Measurements from ENCODE around the gene CDH7.

CDH7 gene

DNA sequence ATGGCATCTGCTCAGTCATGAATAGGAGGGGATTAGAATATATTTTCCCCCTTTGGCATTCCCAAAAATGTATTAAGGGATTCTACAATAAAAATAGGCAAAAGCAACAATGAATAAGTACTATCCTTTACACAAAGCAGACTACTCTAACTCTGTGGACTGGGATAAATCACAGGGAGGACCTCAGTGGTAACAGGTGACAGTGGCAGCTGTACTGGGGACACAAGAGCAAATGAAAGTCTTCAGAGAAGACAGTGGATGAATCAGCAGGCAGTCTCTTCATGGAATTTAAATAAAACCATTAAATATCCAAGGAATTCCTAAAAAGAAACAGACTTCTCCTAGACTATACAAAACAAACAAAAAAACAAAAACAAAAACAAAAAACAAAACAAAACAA is 4.8 kb downstream of the CDH7 start:
- peak overlapping the region; percentile 99; the same call in 1 of the 2 replicates for H2AFZ ChIP-seq (ENCODE audit: low read depth, low read length)
- TF ChIP-seq, protein P1, sequence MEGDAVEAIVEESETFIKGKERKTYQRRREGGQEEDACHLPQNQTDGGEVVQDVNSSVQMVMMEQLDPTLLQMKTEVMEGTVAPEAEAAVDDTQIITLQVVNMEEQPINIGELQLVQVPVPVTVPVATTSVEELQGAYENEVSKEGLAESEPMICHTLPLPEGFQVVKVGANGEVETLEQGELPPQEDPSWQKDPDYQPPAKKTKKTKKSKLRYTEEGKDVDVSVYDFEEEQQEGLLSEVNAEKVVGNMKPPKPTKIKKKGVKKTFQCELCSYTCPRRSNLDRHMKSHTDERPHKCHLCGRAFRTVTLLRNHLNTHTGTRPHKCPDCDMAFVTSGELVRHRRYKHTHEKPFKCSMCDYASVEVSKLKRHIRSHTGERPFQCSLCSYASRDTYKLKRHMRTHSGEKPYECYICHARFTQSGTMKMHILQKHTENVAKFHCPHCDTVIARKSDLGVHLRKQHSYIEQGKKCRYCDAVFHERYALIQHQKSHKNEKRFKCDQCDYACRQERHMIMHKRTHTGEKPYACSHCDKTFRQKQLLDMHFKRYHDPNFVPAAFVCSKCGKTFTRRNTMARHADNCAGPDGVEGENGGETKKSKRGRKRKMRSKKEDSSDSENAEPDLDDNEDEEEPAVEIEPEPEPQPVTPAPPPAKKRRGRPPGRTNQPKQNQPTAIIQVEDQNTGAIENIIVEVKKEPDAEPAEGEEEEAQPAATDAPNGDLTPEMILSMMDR (IDR thresholded peaks at IDR 0.05; ENCODE audit: low read depth, low read length) = no peak
- no peak for TF ChIP-seq EZH2phosphoT487 (IDR thresholded peaks at IDR 0.05; ENCODE audit: low read depth)

DNA sequence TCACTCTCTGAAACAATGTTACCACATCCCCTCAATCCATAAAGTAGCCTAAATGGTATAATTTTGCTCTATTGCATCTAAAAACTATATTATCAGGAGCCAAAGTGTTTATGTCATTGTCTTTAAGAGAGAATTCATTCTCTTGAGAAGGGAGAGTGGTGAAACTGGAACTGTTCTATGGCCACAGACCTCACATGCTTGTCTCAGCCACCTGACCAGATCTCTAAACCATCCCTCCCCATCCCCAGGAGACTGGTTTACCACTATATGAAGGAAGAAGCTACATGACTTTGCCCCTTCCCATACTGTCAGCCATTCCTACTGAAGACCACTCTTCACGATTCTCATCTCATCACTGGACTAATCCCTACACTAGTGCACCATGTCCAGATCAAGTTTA is 9.6 kb downstream of the CDH7 start:
- H3K36me3 ChIP-seq (replicated peaks; ENCODE audit: low read depth, low read length) = peaks cover 9% of the 10 kb centered on the region

More for the DNA sequence above, 4.8 kb downstream of the CDH7 start:
- Histone ChIP-seq H3K4me1 (ENCODE audit: low read length) (peaks cover 43% of the 10 kb centered on the region), H3K27me3 (ENCODE audit: low read depth, low read length) (no peaks in the 10 kb centered on the region), H3K4me2 (ENCODE audit: low read length) (no peak overlapping the region), H4K20me1 (ENCODE audit: insufficient read depth, low read length) (no peaks in the 10 kb centered on the region), H3K9ac (ENCODE audit: low read length) (no peak overlapping the region), H3K79me2 (ENCODE audit: low read length) (no peaks in the 10 kb centered on the region), H3K9me3 (ENCODE audit: insufficient read depth, low read length) (0 out of 2 replicates have a peak, but pooled peaks cover 5% of the 10 kb centered on the region), H3K27ac (ENCODE audit: low read length) (no peak overlapping the region), H3K36me3 (replicated peaks; ENCODE audit: low read depth, low read length) (peaks cover 3% of the 10 kb centered on the region), H3K4me3 (ENCODE audit: low read length) (no peak overlapping the region)

DNA sequence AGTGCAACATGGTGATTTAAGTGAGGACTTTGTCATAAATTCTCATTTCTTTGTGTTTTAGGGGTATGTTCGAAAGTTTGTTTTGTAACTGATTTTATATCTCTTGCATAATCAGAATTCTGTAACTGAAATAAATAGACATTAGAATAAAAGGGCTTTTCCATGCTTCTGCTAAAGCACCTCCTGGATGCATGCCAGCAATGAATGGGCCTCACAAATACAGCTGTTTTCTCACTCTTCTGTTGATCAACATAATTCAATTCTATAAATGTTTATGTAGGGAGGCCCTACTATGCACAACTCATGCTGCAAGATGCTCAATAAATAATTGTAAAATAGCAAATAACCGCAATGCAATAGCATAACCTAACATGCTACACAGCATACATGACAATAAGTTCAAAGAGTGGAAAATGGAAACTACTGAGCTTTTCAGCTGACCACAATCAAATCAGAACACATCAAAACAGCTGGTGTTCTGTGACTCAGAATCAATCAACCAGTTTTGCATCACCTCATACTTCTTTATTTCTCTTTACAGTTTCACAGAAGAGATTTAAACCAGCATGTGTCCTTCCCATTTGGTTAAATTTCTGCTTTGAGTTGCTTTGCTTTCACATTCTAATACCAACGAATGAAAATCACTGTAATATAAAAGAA is 11.0 kb downstream of the CDH7 start:
- no peaks in the 10 kb centered on the region for H3K9me3 ChIP-seq (ENCODE audit: insufficient read depth, low read length)
- H3K4me2 ChIP-seq (ENCODE audit: low read length) = 0 out of 2 replicates have a peak overlapping the region, but pooled peaks have one; percentile 3
- peaks cover 9% of the 10 kb centered on the region for H3K36me3 ChIP-seq (replicated peaks; ENCODE audit: low read depth, low read length)
- no peaks in the 10 kb centered on the region for H3K79me2 ChIP-seq (ENCODE audit: low read length)
- no peaks in the 10 kb centered on the region for H3K27me3 ChIP-seq (ENCODE audit: low read depth, low read length)
- H4K20me1 ChIP-seq (ENCODE audit: insufficient read depth, low read length) = no peaks in the 10 kb centered on the region
- H3K27ac ChIP-seq (ENCODE audit: low read length) = 0 out of 2 replicates have a peak overlapping the region, but pooled peaks have one; percentile 2
- TF ChIP-seq, protein P1 (IDR thresholded peaks at IDR 0.05; ENCODE audit: low read depth, low read length) = no peak
- TF ChIP-seq EZH2phosphoT487 (IDR thresholded peaks at IDR 0.05; ENCODE audit: low read depth) = no peak
- peaks cover 25% of the 10 kb centered on the region for H3K4me1 ChIP-seq (ENCODE audit: low read length)
- no peak overlapping the region for H3K4me3 ChIP-seq (ENCODE audit: low read length)
- H3K9ac ChIP-seq (ENCODE audit: low read length) = no peak overlapping the region
- no peak overlapping the region for H2AFZ ChIP-seq (ENCODE audit: low read depth, low read length)

More for the DNA sequence above, 9.6 kb downstream of the CDH7 start:
- H3K27ac ChIP-seq (ENCODE audit: low read length) = no peak overlapping the region
- H3K27me3 ChIP-seq (ENCODE audit: low read depth, low read length) = no peaks in the 10 kb centered on the region
- no peak overlapping the region for H3K4me2 ChIP-seq (ENCODE audit: low read length)
- H2AFZ ChIP-seq (ENCODE audit: low read depth, low read length) = peak overlapping the region; percentile 59
- H3K79me2 ChIP-seq (ENCODE audit: low read length) = no peaks in the 10 kb centered on the region
- H3K4me3 ChIP-seq (ENCODE audit: low read length) = no peak overlapping the region
- H3K9me3 ChIP-seq (ENCODE audit: insufficient read depth, low read length) = no peaks in the 10 kb centered on the region
- no peaks in the 10 kb centered on the region for H4K20me1 ChIP-seq (ENCODE audit: insufficient read depth, low read length)
- peaks cover 35% of the 10 kb centered on the region for H3K4me1 ChIP-seq (ENCODE audit: low read length)
- no peak for TF ChIP-seq EZH2phosphoT487 (IDR thresholded peaks at IDR 0.05; ENCODE audit: low read depth)
- TF ChIP-seq, protein P1 (IDR thresholded peaks at IDR 0.05; ENCODE audit: low read depth, low read length) = no peak
- no peak overlapping the region for H3K9ac ChIP-seq (ENCODE audit: low read length)

DNA sequence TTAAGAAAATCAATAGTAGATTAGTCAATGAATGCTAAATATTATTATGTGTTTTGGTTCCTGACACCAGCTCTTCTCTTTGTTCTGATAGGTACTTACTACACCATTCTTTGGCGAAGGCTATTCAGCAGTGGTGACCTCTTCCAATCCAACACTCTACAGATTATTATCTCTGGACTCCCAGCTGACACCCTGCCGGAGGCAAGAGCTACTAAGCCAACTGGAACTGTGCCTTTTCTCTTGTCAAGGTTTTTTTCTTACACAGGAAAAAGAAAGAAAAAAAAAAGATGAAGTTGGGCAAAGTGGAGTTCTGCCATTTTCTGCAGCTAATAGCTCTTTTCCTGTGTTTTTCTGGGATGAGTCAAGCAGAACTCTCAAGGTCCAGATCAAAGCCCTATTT is 11.7 kb downstream of the CDH7 start:
- Histone ChIP-seq H3K4me1 (ENCODE audit: low read length) (peaks cover 25% of the 10 kb centered on the region), H4K20me1 (ENCODE audit: insufficient read depth, low read length) (no peaks in the 10 kb centered on the region), H3K4me2 (ENCODE audit: low read length) (no peak overlapping the region), H3K27me3 (ENCODE audit: low read depth, low read length) (no peaks in the 10 kb centered on the region), H3K4me3 (ENCODE audit: low read length) (no peak overlapping the region), H2AFZ (ENCODE audit: low read depth, low read length) (peak overlapping the region; percentile 37; the same call in 1 of the 2 replicates), H3K27ac (ENCODE audit: low read length) (no peak overlapping the region), H3K9me3 (ENCODE audit: insufficient read depth, low read length) (no peaks in the 10 kb centered on the region), H3K36me3 (replicated peaks; ENCODE audit: low read depth, low read length) (peaks cover 9% of the 10 kb centered on the region), H3K79me2 (ENCODE audit: low read length) (no peaks in the 10 kb centered on the region), H3K9ac (ENCODE audit: low read length) (no peak overlapping the region)
- TF ChIP-seq EZH2phosphoT487 (IDR thresholded peaks at IDR 0.05; ENCODE audit: low read depth) = no peak
- TF ChIP-seq, protein P1 (IDR thresholded peaks at IDR 0.05; ENCODE audit: low read depth, low read length) = no peak
